ENCODE results near the gene GNG2. TPM values are rescaled to one million over a fixed set of nuclear protein-coding genes. Genes with fewer than 3 reads are reported as not detected.

GNG2 gene
- polyA plus RNA-seq, 1 of the 3 experiments (the other 2 are of a cell fraction), result 17.8 TPM

- POLR2A ChIA-PET, result no interaction called here
- H3K4me1 ChIP-seq (ENCODE audit: control insufficient read depth in 1 of 2, insufficient read depth in 2 of 2, low read depth in 1 of 2, low read length in 1 of 2), result peaks cover 0 to 8% of the 10 kb centered on the region in 2 experiments; a peak in 2 of 4 replicates
- H3K27me3 ChIP-seq (ENCODE audit: insufficient read depth), result no peaks in the 10 kb centered on the region
- H3K36me3 ChIP-seq (replicated peaks in 1 of 2; ENCODE audit: control insufficient read depth in 1 of 2, insufficient read depth in 2 of 2, low read length in 1 of 2), result no peaks in the 10 kb centered on the region
- no peaks in the 10 kb centered on the region for H3K79me2 ChIP-seq (ENCODE audit: insufficient read depth)
- peak overlapping the region; percentile 44; the same call in 1 of the 2 replicates for H2AFZ ChIP-seq (ENCODE audit: low read depth)
- no peak overlapping the region for H3K4me2 ChIP-seq
- no peaks in the 10 kb centered on the region for H3K9me2 ChIP-seq
- H3K9ac ChIP-seq, result no peak overlapping the region
- H3K27ac ChIP-seq (ENCODE audit: low read depth in 2 of 2, low read length in 1 of 2), result no peak overlapping the region
- H3K4me3 ChIP-seq (ENCODE audit: low read depth in 2 of 2, low read length in 1 of 2), result no peak overlapping the region
- TF ChIP-seq CTCF (IDR thresholded peaks at IDR 0.05) (no peak), REST (IDR thresholded peaks at IDR 0.05; ENCODE audit: low read depth, low read length) (no peak), MEF2A (IDR thresholded peaks at IDR 0.05; ENCODE audit: borderline replicate concordance, low read depth) (no peak), ZBTB33 (IDR thresholded peaks at IDR 0.05; ENCODE audit: borderline replicate concordance, low read depth) (no peak), TEAD4 (IDR thresholded peaks at IDR 0.05; ENCODE audit: borderline replicate concordance, insufficient read depth) (no peak), RXRA (IDR thresholded peaks at IDR 0.05; ENCODE audit: borderline replicate concordance, low read depth) (no peak), RCOR1 (IDR thresholded peaks at IDR 0.05; ENCODE audit: low read length) (no peak), SIN3A (IDR thresholded peaks at IDR 0.05; ENCODE audit: borderline replicate concordance, low read depth, low read length) (no peak), CHD2 (IDR thresholded peaks at IDR 0.05; ENCODE audit: low read length, partially characterized antibody) (no peak), MXI1 (IDR thresholded peaks at IDR 0.05; ENCODE audit: low read depth, low read length) (no peak), GABPA (IDR thresholded peaks at IDR 0.05; ENCODE audit: low read depth) (no peak), YY1 (IDR thresholded peaks at IDR 0.05; ENCODE audit: low read depth) (no peak), EZH2phosphoT487 (IDR thresholded peaks at IDR 0.05; ENCODE audit: borderline replicate concordance, low read depth) (no peak)
- H3F3A ChIP-seq (replicated peaks; ENCODE audit: insufficient read depth), result peaks cover 8% of the 10 kb centered on the region
- CTCF ChIA-PET, result interaction anchor here (0.7 to 1.9 kb wide), 4 partner anchors 11 to 569 kb away, joined by 3 to 7 read pairs (median 4); no protein-coding TSS in a partner anchor
- 45% methylated on average over 4 of the region's 4 CpGs for WGBS (ENCODE audit: low lambda C conversion rate)
- H4K20me1 ChIP-seq (ENCODE audit: insufficient read depth), result no peaks in the 10 kb centered on the region
- no peak for DNase-seq
- no peaks in the 10 kb centered on the region for H3K9me3 ChIP-seq
These were observed 7.9 kb upstream of the GNG2 start for GRCh38 chr14:51852541-51852940.

Data from SK-N-SH (cell line).